IMR-90 (cell line): ENCODE results near the gene RHBDF1.

Source experiments
- CTCF ChIP-seq: conservative IDR thresholded peaks from 2 replicates; pipeline ENCODE4 v1.5.1; 2012; ENCODE audit warnings: mild to moderate bottlenecking, low read depth, low read length, improper control_type of control experiment
- FOS ChIP-seq: fragments of 150-350 bp; IDR thresholded peaks from 2 replicates; pipeline ENCODE4 v1.6.1; 2016; ENCODE audit warnings: low read depth, low read length
- MXI1 ChIP-seq: IDR thresholded peaks from 2 replicates; pipeline ENCODE4 v1.6.1; 2012; ENCODE audit warnings: low read depth, mild to moderate bottlenecking, low read length, moderate library complexity, borderline replicate concordance
- POLR2A ChIP-seq: IDR thresholded peaks from 2 replicates; pipeline ENCODE4 v1.6.1; 2012; ENCODE audit warnings: mild to moderate bottlenecking, low read depth, low read length
- RAD21 ChIP-seq: IDR thresholded peaks from 2 replicates; pipeline ENCODE4 v1.6.1; 2012; ENCODE audit warnings: low read length, improper control_type of control experiment
- RCOR1 ChIP-seq: IDR thresholded peaks from 2 replicates; pipeline ENCODE4 v1.6.1; 2012; ENCODE audit warnings: mild to moderate bottlenecking, low read length, improper control_type of control experiment; ENCODE audit not compliant: insufficient replicate concordance
- RFX5 ChIP-seq: IDR thresholded peaks from 2 replicates; pipeline ENCODE4 v1.8.0; 2012; ENCODE audit warnings: low read depth, mild to moderate bottlenecking, low read length, moderate library complexity

GRCh38 chr16:67183-67791 lies 5.1 kb downstream of the RHBDF1 start:
- no peak for TF ChIP-seq FOS
- TF ChIP-seq RFX5, result no peak
- no peak for TF ChIP-seq RAD21
- no peak for TF ChIP-seq MXI1
- no peak for TF ChIP-seq RCOR1
- no peak for TF ChIP-seq CTCF
- no peak for TF ChIP-seq POLR2A
